ENCODE measurements around the gene NLRP3.
A peak's percentile ranks its signal among the peaks of the same experiment; 100 is the strongest.
"Not testable (repeated sequence)": the region's sequence is repeated elsewhere in the genome, so short reads cannot be mapped to it uniquely, and the experiment has no call there.

NLRP3 gene

DNA sequence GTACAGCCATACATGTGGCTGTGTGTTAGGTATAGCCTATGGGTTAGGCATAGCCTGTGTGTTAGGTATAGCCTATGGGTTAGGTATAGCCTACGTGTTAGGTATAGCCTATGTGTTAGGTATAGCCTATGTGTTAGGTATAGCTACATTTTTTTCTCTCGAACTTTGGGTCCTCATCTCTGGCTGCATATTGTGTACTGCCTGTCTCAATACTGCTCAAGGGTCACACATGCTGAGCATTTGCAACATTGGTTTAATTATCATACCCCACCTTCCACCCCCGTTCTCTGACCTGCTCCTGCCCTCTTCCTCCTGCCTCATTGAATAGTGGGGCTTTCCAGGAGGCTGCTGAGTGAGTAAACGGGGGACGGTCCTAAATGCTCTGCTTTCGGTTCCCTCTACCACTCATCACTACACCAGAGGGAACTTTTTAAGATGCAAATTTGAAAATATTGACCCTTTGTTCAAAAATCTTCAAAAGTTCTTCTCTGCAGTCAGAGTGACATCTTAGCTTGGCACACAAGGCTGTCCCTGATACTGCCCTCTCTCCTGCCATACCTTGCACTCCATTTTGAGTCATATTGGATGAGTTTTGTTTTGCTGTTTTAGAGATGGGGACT, 24.1 kb downstream of the NLRP3 start:
- DNase-seq = no peak

DNA sequence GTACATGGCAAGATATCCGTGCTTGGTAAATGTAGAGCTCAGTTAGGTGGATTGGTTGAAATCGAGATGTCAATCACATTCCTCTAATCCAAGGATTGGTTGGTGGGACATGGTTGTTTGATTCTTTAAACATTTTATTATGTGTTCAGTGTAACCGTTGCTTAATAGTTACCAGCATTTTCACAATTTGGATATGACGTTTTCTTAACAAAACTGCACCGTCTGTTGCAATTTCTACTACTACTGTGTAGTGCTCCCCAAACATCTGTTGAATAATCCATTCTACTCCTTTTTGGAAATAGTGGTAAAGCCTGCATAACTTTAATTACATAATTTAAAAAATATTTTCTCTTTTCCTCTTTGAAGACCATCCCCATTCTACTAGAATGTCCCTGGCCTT, 25.6 kb downstream of the NLRP3 start:
- no peak for DNase-seq

DNA sequence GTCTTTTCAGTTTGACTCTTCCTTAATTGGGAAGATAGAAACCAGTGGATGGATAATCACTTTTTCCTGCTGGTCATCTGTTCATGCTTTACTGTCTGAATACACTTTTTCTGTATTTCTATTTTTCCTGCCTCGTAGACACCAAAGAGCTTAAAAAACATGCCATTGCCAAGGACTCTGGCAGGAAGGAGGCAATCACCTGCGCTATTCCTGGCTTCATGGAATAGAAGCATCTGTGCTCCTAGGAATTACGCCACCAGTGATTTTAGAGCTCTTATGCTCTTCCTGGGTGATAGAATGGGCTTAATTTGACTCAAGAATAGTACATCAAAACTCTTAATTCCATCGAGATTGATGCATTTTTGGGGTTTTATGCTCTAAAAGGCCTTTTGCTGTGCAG, 26.2 kb downstream of the NLRP3 start:
- no peak for DNase-seq

DNA sequence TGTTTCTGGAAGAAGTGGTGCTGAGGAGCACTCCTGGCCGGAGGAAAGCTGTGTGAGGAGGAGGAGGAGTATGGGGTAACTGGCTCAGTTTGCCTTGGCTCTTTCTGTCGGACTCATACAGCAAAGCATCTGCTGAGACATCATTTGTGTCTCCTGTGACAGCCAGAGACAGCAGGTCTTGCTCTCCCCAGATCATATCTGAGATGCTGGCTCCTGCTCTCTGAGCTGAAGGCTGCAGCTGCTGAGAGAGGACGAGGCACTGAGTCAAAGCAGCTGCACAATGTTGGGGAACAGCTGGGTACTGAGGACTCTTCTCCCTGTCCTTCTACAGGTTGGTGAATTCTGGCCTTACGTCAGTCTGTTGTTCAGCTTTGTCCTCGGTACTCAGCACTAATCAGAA, 27.7 kb downstream of the NLRP3 start:
- DNase-seq = no peak

DNA sequence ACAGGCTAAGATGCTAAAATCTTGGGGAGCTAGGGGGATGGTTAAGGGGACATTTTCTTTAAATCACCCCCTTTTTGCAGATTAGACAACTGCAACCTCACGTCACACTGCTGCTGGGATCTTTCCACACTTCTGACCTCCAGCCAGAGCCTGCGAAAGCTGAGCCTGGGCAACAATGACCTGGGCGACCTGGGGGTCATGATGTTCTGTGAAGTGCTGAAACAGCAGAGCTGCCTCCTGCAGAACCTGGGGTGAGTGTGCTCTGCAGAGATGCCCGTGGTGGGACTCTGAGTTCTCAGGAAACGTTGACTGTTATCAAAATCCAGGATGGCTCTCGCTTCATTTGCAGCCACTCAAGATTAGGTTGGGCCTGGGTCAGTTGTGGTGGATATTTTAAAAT, 28.6 kb downstream of the NLRP3 start:
- DNase-seq = no peak

DNA sequence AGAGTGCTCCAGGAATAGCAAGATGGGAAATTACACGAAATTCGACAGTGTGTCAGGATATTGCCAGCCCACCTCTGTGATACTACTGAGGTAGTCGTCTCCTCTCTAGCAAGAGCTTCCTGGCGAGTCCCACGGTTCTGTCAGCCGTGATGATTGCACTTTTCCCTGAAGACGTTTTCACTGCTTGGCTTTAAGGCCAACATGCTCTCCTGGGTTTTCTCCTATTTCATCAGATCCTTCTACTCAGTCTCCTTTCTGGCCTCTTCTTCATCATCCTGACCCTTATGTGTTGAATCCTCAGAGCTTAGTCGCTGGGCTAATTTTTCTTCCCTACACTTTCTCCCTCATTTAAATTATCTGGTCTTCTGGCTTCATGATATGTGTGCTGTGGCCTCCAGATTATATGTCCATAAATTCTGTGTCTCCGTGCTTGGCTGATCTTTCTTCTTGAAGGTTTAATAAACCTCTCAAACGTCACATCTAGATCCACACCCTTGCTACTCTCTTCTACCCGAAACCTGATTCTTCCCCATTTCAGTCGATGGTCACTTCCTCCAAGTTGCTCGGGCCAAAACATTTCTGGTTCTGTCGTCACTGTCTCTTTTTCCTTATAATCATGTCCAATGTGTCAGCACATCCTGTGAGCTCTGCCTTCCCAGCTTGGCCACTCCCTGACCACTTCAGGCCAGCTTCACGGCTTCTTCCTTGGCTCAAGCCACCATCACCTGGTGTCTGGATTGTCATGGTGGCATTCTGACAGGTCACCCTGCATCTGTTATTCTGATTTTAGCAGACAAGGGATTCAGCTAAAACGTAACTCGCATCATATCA, 29.8 kb downstream of the NLRP3 start:
- no peak for DNase-seq

DNA sequence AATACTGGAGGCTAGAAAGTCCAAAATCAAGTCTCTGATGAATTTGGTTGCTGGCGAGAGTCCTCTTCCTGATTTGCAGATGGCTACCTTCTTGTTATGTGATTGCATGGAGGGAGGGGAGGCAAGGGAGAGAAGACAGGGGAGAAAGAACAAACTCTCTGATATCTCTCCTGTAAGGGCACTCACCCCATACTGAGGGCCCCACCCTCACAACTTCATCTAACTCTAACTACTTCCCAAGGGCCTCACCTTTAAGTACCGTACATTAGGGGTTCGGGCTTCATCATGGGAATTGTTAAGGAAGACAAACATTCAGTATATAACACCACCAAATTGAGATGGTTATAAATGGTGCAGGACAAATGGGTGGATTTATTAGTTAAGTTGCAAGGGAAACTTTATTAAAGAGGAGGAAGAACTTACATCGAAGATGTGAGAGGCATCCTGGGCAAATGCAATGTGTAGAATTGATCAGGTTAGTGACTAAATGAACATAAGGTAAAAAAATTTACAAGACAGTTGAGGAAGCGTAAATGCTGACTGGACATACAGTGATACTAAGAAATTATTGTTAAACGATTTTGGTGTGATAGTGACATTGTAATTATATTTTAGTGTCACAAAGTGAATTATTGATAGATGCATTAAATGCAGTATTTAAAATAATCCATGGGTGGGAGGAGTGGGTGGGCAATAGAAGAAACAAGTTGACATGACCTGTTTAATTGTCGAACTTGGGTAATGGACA, 31.4 kb downstream of the NLRP3 start:
- no peak for DNase-seq

DNA sequence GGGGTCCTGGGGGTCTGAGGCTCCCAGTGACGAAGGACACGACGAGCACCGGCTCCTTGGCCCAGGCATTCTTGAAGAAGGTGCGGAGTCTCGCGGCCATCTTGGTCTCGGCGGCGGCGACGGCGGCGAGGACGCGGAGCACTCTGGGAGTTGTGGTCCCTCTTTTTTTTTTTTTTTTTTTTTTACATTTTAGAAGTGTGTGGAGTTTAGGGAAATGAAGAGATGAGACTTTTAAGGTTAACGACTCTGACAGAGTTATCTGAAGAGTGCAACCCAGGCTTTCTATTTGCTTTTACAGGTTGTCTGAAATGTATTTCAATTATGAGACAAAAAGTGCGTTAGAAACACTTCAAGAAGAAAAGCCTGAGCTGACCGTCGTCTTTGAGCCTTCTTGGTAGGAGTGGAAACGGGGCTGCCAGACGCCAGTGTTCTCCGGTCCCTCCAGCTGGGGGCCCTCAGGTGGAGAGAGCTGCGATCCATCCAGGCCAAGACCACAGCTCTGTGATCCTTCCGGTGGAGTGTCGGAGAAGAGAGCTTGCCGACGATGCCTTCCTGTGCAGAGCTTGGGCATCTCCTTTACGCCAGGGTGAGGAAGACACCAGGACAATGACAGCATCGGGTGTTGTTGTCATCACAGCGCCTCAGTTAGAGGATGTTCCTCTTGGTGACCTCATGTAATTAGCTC, 32.3 kb downstream of the NLRP3 start:
- DNase-seq = peak in 1 of 4 experiments; percentile 3

DNA sequence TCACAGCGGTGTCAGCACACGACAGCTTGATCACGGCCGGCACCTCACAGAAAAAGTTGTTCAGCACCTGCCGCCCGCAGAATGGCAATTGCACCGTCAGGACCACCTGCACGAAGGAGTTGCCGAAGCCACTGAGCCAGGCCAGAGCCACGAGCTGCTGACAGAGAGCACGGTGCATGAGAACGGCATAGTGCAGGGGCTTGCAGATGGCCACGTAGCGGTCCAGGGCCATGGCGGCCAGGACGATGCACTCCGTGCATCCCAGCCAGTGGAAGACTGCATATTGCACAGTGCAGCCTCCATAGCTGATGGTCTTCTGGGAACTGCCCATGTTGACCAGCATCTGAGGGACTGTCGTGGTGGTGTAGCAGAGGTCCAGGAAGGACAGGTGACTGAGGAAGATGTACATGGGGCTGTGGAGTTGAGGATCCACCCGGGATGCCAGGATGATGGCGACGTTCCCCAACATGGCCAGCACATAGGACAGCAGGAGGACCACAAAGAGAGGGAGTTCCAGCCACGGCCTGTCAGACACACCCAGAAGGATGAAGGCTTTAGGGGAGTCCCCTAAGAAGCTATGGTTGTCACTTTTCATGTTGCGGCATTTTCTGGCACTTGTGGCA, 35.5 kb downstream of the NLRP3 start:
- DNase-seq = no peak

DNA sequence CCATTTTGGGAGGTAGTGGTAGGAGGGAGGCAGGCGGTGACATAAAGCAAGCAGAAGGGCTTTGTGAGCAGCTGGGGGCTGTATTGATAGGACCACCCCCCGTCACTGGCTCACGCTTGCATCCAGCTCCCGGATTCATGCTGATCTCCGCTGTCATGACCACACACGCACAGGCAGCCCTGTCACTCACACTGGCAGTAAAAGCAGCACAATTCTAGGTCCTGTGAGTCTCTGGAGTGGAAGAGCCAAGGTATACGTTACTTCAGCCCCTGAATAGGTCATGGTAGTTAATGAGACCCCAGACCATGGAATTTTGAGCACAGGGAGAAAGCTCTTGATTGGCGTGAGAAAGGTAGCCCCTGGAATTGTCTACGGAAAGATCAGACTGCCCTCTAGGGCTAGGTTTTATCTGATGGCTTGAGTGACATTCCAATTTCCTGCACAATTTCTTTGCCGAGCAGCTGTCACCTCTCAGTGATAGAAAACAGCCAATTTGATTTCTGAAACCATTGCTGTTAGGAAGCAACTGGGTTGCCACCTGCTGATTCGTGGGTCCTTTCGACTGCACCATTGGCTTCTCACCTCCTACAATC, 36.6 kb downstream of the NLRP3 start:
- DNase-seq = no peak

DNA sequence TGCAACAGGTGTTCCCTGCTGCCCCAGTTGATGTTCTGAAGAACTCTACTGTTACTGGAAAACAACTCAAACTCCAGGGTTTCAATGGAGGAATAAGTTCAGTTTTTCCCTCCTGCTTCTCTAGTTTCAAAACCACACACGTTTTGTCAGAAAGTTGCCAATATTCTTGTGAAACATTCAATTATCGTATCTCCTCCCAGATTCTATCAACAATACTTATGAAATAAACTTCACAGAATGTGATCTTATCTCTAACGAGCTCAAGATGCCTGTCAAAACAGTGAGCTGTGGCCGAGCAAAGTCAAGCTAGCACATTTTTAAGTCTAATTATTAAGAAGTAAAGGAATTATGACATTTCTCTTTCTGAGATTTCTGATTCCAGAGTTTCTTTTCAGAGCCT, 37.3 kb downstream of the NLRP3 start:
- no peak for DNase-seq

DNA sequence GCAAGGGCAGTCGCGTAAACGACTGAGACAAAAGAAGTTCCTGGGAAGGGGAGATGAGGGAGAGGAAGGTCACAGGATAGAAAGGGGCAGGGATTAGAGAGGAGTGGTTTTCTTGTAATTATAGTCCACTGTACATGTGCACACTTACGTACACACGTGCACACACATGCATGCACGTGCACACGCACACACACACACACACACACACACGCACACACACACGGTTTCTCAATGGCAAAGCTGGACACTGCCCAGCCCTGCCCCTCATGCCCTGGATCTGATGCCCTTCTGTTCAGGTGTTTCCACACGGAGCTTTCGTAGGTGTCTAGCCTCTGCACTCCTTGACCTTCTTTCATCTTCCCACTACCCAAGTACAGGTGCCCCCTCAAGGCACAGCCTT, 38.0 kb downstream of the NLRP3 start:
- DNase-seq = no peak

DNA sequence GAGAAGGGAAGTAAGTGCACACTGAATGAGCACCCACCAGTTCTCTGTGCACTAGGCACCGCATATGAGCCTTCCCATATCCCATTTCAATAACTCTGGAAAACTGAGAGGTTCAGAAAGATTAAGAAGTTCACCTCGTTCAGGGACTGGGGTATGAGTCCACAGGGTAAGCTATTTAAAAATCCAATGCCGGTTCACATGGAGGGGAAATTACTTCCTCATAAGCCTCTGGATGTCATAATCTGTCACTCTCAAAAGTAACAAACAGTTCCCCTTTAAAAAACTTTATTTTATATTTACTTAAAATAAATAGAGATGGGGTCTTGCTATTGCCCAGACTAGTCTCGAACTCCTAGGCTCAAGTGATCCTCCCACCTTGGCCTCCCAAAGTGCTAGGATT, 40.0 kb downstream of the NLRP3 start:
- DNase-seq = no peak

DNA sequence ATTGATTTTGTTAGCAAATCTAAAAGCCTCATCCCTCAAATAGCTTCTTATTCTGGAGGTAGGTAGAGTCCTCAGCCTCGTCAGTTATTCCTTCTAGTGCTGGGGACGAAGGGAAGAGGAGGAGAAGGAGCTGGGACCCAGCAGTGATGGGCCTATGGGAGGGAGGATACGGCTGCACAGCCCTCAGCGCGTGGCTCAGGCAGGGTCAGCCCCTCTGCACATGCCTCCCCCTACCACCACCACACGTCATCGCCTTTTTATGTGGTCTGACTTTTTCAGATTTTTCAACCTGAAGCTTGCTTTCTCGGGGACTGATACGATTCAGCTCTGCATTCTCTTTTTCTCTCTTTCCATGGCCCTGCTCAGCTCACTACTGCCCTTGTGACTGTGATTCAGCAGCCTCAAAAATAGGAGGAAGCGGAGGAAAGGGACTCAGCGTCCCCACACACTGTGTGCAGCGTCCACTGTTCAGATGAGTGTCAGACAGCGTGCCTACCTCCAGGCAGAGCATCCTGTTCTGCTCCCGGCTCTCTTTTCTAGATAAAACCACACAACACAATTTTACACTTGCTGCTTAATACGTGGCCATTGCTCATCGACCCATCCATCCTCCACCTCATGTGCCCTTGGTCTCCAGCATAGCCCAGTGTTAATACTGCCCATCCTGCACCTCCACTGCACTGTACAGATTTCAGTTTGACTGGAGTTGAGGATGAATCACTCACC, 41.1 kb downstream of the NLRP3 start:
- no peak for DNase-seq

DNA sequence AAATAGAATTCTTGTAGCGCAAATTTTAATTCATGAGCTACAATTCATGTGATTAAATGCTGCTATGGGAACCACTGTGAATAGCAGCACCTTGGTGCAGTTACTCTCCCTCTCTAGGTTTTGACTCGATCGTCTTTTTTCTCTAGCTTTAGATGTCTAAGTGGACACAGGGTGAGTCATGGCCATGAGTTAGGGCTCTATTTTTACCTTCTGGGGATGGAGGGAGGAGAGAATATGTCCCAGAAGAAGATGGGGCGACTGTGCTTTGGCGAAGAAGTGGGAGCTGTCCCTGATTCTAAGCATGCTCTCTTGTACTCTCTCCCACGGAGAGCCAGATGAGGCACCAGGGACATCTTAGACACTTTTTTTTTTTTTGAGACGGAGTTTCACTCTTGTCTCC, 43.5 kb downstream of the NLRP3 start:
- DNase-seq = no peak

DNA sequence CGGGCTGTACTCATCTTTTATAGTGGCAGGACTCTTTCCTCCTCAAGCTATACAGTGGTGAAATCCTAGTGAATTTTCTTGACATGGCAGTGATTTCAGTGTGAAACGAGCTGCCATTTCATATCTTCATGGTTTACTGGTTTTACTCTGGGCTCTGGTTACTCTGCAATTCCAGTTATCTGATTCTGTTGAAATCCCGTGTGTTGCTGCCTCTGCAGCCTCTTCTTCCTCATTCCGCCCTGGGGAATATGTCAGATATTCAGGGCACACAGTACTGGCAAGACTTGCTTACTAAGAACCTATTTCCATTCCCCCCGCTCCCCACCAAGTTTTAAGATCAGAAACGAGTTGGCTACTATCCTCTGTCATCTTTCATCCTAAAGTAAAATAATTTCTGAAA, 49.8 kb downstream of the NLRP3 start:
- DNase-seq = no peak

DNA sequence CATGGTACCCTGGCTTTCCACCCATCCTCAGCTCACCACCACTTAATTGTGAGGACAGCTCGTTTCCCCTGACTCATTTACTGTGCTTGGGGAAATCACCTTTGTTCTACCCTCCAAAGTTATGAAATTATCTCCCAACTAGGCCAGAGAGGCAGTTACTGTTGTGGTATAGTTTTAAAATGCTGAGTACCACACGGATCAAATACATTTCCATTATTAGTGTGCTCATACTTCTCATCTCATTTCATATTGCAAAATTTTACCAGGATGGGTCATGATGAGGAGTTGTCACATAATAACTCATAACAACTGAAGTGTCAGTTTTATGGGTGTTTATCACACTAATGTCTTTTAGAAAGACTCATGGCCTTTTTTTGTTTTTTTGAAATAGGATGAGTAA, 51.2 kb downstream of the NLRP3 start:
- DNase-seq = no peak

DNA sequence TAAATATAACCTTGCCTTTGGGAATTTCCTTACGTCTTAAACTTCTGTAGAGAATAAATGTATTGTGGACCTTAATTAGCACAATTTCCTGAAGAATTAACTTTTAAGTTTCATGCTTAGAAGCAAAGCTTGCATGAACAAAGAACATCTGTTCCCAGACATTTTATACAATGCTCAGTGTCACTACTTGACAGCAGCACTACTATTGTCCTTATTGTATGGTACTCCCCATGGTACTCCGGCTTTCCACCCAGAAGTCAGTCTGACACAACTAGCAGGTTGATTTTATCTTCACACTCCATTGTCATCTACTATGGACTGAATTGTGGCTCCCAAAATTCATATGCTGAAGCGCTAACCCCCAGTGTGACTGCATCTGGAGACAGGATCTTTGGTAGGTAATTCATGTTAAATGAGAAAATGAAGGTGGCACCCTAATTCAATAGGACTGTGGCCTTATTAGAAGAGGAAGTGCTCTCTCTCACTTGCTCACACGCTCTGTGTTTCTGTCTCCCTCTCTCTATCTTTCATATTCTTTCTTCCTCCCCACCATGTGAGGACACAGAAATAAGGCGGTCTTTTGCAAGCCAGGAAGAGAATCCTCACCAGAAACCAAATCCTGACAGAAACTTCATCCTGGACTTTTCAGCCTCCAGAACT, 52.6 kb downstream of the NLRP3 start:
- no peak for DNase-seq

DNA sequence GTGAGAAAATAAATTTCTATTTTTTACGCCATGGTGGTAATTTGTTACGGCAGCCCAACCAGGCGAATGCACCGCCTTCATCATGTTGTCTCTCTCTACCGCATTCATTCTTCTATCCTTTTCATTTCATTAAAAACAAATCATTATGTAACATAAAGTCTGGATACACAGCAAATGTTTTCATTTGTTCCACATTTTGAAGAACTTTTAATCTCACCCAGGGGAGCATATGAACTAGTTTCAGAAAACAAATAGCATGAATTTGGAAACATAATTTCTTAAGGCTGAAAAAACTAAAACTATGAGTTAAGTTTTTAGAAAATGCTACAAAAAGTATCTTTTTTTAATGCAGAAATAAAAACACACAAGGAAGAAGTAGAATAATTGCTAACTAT, 53.2 kb downstream of the NLRP3 start:
- DNase-seq = no peak

DNA sequence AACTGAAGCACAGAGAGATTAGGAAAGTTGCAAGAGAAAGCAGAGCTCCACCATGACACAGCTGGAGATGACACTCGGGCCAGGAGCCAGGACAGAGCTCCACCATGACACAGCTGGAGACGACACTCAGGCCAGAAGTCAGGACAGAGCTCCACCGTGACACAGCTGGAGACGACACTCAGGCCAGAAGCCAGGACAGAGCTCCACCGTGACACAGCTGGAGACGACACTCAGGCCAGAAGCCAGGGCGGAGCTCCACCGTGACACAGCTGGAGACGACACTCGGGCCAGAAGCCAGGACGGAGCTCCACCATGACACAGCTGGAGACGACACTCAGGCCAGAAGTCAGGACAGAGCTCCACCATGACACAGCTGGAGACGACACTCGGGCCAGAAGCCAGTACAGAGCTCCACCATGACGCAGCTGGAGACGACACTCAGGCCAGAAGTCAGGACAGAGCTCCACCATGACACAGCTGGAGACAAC, 55.0 kb downstream of the NLRP3 start:
- not testable (repeated sequence) for DNase-seq

DNA sequence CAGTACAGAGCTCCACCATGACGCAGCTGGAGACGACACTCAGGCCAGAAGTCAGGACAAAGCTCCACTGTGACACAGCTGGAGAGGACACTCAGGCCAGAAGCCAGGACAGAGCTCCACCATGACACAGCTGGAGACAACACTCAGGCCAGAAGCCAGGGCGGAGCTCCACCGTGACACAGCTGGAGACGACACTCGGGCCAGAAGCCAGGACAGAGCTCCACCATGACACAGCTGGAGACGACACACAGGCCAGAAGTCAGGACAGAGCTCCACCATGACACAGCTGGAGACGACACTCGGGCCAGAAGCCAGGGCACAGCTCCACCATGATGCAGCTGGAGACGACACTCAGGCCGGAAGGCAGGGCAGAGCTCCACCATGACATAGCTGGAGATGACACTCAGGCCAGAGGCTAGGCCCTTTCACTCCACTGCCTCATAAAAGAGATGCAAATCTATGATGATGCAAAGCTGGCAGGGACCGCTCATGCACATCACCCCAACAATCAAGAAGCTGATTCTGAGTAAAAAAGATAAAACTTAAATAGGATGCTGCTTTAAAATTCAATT, 55.6 kb downstream of the NLRP3 start:
- DNase-seq = no peak

Data from activated naive CD4-positive, alpha-beta T cell (primary cell).